ENCODE data around the gene DHRS7B. TPM values are rescaled to one million over a fixed set of nuclear protein-coding genes. Genes with fewer than 3 reads are reported as not detected.

The DHRS7B gene
- total RNA-seq, 1 donor from 2014 or later = 19.9 TPM

DNA sequence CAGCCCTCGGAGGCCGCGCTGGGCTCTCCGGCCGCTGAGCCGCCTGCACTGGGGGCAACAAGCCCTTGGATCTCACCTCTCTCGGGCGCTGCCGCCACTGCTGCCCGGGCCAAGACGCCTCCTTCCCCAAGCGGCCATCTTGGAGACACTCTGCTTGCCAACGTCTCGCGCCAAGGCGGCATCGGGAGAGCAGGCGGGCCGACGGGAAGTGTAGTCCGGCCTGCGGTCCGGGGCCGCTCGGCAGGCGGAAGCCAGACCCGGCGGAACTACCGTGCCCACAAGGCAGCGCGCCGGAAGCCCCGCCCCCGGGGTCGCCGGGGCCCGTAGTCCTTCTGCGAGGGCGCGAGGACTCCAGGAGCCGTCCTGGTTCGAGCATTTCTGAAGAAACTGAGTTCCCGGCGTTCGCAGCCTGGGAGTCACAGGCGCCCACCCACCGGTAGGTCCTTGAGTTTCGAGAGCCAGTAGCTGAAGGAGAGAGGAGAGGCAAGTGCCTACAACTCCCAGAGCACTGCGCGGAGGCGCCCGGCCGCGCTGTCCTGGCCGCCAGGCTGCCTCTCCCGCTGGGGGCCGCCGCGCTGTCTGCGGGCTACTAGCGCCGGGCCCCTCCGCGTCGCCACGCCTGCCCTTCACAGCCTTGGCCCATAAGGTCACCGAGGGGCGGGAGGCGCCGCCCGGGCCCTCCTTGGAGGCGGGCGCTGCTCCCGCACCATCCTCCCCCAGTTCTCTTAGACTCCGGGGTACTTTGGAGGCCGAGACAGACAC is 87.4 kb downstream of the DHRS7B start, which contains the start of gene TMEM11:
Gene TMEM11 (minus strand): TSS at position 147 of the 762 bp plus-strand sequence. CDS start 9 bp downstream, at position 138.
- peak; percentile 91 for DNase-seq (ENCODE audit: low spot score, unreplicated experiment)
- Mint-ChIP-seq H3K9me3 (ENCODE audit: low read depth) (no peaks in the 10 kb centered on the region), H3K4me1 (ENCODE audit: low read depth) (peaks cover 26% of the 10 kb centered on the region), H3K4me3 (ENCODE audit: low read depth) (peak within 1 kb of the TSS; percentile 82), H3K27ac (peak within 1 kb of the TSS; percentile 98), H3K27me3 (no peaks in the 10 kb centered on the region), H3K36me3 (ENCODE audit: insufficient read depth) (peaks cover 2% of the 10 kb centered on the region)
- TF ChIP-seq, protein P1, sequence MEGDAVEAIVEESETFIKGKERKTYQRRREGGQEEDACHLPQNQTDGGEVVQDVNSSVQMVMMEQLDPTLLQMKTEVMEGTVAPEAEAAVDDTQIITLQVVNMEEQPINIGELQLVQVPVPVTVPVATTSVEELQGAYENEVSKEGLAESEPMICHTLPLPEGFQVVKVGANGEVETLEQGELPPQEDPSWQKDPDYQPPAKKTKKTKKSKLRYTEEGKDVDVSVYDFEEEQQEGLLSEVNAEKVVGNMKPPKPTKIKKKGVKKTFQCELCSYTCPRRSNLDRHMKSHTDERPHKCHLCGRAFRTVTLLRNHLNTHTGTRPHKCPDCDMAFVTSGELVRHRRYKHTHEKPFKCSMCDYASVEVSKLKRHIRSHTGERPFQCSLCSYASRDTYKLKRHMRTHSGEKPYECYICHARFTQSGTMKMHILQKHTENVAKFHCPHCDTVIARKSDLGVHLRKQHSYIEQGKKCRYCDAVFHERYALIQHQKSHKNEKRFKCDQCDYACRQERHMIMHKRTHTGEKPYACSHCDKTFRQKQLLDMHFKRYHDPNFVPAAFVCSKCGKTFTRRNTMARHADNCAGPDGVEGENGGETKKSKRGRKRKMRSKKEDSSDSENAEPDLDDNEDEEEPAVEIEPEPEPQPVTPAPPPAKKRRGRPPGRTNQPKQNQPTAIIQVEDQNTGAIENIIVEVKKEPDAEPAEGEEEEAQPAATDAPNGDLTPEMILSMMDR (IDR thresholded peaks at IDR 0.05; ENCODE audit: unreplicated experiment) = peak; percentile 29

DNA sequence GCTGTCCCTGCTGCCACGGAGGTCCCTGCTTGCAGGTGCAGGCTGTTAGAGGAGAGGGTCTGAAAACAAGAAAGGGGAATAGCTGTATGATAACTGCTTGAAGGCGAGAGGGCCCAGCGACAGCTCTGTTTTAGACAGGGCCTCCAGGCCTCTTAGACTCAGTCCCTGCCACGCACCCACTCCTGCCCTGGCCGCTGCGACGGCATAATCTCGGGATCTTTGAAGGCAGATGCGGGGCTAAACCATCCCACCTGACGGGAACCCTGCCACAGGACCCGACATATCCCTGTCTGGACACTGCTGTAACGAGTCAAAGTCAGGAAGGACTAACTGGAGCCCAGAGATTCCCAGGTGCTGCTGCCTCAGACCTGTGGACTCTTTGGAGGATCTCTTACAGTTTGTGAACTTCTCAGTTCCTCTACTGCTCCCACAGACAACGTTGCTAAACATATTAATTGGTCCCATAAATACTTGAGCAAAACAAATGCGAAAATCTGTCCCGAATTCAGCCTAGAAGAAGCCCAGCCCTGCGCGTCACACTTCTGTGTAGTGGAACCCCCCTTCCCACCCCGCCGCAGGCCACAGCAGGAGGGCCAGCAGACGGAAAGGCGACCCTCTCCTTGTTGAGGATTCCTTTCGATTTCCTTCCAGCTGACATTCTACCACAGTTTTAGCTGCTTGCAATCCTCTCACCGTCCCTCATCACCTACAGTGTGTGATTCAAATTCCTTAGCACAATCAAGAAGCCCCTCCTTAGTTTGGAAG is 88.2 kb downstream of the DHRS7B start:
- H3K27me3 Mint-ChIP-seq = no peaks in the 10 kb centered on the region
- peak overlapping the region; percentile 79 for H3K4me3 Mint-ChIP-seq (ENCODE audit: low read depth)
- H3K36me3 Mint-ChIP-seq (ENCODE audit: insufficient read depth) = peaks cover 2% of the 10 kb centered on the region
- TF ChIP-seq, protein P1 (IDR thresholded peaks at IDR 0.05; ENCODE audit: unreplicated experiment) = no peak
- DNase-seq (ENCODE audit: low spot score, unreplicated experiment) = no peak
- peaks cover 26% of the 10 kb centered on the region for H3K4me1 Mint-ChIP-seq (ENCODE audit: low read depth)
- H3K9me3 Mint-ChIP-seq (ENCODE audit: low read depth) = no peaks in the 10 kb centered on the region
- peak overlapping the region; percentile 90 for H3K27ac Mint-ChIP-seq

DNA sequence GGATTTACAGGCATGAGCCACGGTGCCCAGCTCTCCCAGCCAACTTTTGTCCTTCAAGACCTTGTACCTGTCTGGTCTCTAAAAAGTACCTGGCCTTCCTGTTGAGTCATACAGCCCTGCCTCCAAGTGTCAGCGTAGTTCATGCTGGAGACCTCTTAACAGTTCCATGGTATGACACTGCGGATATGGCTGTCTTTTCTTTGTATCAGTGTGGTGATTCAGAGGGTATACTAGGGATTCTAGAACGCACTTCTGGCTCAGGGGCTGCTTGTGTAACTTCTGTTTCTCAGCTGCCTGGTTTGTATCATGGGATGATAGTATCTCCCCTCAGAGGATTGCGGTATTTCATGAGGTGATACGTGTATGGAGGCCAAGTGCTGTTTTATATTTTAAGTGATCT is 89.2 kb downstream of the DHRS7B start:
- no peaks in the 10 kb centered on the region for H3K36me3 Mint-ChIP-seq (ENCODE audit: insufficient read depth)
- DNase-seq (ENCODE audit: low spot score, unreplicated experiment) = no peak
- H3K27me3 Mint-ChIP-seq = no peaks in the 10 kb centered on the region
- H3K27ac Mint-ChIP-seq = peak overlapping the region; percentile 59
- peak overlapping the region; percentile 79 for H3K4me3 Mint-ChIP-seq (ENCODE audit: low read depth)
- TF ChIP-seq, protein P1 (IDR thresholded peaks at IDR 0.05; ENCODE audit: unreplicated experiment) = no peak
- H3K9me3 Mint-ChIP-seq (ENCODE audit: low read depth) = no peaks in the 10 kb centered on the region
- H3K4me1 Mint-ChIP-seq (ENCODE audit: low read depth) = peaks cover 26% of the 10 kb centered on the region

DNA sequence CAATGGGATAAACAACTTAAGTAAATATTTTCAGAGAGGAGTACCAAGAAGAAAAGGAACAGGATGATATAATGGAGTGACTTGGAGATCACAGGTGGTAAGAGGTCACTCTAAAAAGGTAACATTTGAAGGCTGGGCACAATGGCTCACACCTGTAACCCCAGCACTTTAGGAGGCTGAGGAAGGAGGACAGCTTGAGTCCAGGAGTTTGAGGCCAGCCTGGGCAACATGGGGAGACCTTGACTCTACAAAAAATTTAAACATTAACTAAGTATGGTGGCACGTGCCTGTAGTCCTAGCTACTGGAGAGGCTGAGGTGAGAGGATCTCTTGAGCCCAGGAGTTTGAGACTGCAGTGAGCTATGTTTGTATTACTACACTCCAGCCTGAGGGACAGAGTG is 90.6 kb downstream of the DHRS7B start:
- H3K4me3 Mint-ChIP-seq (ENCODE audit: low read depth) = no peak overlapping the region
- H3K36me3 Mint-ChIP-seq (ENCODE audit: insufficient read depth) = peaks cover 4% of the 10 kb centered on the region
- no peak for DNase-seq (ENCODE audit: low spot score, unreplicated experiment)
- TF ChIP-seq, protein P1 (IDR thresholded peaks at IDR 0.05; ENCODE audit: unreplicated experiment) = no peak
- H3K9me3 Mint-ChIP-seq (ENCODE audit: low read depth) = no peaks in the 10 kb centered on the region
- no peak overlapping the region for H3K27ac Mint-ChIP-seq
- no peaks in the 10 kb centered on the region for H3K27me3 Mint-ChIP-seq
- H3K4me1 Mint-ChIP-seq (ENCODE audit: low read depth) = peaks cover 18% of the 10 kb centered on the region

- H3K27ac Mint-ChIP-seq = no peak overlapping the region
- no peak for DNase-seq (ENCODE audit: low spot score, unreplicated experiment)
- no peaks in the 10 kb centered on the region for H3K9me3 Mint-ChIP-seq (ENCODE audit: low read depth)
- H3K27me3 Mint-ChIP-seq = no peaks in the 10 kb centered on the region
- H3K4me3 Mint-ChIP-seq (ENCODE audit: low read depth) = no peak overlapping the region
- peaks cover 12% of the 10 kb centered on the region for H3K4me1 Mint-ChIP-seq (ENCODE audit: low read depth)
- H3K36me3 Mint-ChIP-seq (ENCODE audit: insufficient read depth) = peaks cover 4% of the 10 kb centered on the region
- TF ChIP-seq, protein P1 (IDR thresholded peaks at IDR 0.05; ENCODE audit: unreplicated experiment) = no peak
These were observed 91.3 kb downstream of the DHRS7B start for GRCh38 chr17:21218101-21218500.
